ENCODE data around the gene METTL16.
"Not testable (repeated sequence)": the region's sequence is repeated elsewhere in the genome, so short reads cannot be mapped to it uniquely, and the experiment has no call there.

The METTL16 gene

GRCh38 chr17:2502871-2503580 lies 8.7 kb downstream of the METTL16 start:
- no peak for DNase-seq (ENCODE audit: low spot score)

DNA sequence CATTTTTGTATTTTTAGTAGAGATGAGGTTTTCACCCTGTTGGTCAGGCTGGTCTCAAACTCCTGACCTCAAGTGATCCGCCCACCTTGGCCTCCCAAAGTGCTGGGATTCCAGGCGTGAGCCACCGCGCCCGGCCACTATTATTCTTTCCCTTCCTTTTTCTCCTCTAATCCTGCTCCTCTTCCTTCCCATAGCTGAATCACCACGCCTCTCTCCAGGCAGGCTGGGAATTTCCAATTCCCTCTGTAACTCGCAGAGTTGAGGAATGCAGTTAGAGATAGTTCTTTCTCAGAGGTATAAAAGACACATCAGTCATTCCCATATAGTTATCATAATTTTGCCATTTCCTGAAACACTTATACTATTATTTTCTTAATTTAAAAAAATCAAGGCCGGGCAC lies 11.2 kb downstream of the METTL16 start:
- no peak for DNase-seq (ENCODE audit: low spot score)

DNA sequence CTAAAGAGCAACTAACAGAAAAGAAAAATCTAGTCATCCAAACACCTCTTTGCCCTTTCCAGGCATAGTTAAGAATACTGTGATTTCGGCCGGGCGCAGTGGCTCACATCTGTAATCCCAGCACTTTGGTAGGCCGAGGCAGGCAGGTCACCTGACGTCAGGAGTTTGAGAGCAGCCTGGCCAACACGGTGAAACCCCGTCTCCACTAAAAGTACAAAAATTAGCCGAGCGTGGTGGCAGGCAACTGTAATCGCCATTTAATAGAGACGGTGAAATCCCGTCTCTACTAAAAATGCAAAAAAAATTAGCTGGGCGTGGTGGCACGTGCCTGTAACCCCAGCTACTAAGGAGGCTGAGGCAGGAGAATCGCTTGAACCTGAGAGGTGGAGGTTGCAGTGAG lies 22.4 kb downstream of the METTL16 start:
- DNase-seq (ENCODE audit: low spot score), result not testable (repeated sequence)

DNA sequence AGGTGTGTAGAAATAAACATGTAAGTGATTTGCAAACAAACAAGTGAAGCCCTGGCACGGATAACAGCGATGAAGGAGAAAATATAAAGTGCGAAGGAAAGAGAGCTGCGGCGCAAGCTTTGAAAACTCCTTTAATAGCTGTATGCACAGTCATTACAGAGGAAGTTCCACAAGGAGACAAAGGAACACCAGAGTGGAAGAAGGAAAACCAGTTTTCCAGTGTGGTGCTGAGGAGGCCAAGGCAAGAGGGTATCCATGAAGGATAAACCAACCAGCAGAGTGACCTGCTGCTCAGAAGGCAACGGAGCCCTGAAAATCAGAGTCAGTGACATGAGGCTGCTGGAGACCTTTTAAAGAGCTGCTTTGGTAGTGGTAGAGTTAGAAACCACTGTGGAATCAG lies 24.4 kb downstream of the METTL16 start:
- no peak for DNase-seq (ENCODE audit: low spot score)

GRCh38 chr17:2486709-2487108 lies 25.0 kb downstream of the METTL16 start:
- DNase-seq (ENCODE audit: low spot score), result not testable (repeated sequence)

DNA sequence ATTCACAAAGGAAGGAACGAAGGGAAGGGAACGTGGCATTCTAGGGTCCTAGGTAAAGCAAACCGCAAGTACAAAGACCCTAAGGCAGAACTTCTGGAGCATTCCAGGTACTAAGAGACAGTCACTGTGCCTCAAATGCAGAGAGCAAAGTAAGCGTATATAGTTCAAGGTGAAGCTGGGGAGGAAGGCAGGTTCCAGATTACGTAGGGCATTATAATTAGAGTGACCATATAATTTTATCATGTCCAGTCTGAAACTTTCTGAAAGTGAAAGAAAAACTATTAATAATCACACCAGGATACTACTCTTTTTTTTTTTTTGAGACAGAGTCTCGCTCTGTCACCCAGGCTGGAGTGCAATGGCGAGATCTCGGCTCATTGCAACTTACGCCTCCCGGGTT lies 25.7 kb downstream of the METTL16 start:
- DNase-seq (ENCODE audit: low spot score), result no peak

- DNase-seq (ENCODE audit: low spot score), result no peak
Observed at GRCh38 chr17:2485543-2485942, 26.1 kb downstream of the METTL16 start.

GRCh38 chr17:2484876-2485275 lies 26.8 kb downstream of the METTL16 start:
- no peak for DNase-seq (ENCODE audit: low spot score)

DNA sequence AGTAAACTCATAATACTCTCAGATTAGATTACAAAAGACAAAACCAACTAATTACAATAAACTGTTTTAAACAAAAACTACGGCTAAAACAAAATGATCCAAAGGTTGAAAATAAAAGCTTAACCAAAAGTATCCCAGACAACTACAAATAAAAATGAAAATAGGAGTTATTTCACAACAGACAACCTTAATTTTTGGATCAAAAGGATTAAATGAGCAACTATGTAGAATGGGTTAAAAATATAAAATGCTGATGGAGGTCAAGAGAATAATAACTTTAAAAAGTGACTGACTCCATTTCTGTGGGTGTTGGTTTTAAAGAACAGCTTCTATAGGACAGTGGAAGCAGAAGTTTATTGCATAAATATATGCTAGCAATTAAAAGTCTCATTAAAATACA lies 28.6 kb downstream of the METTL16 start:
- no peak for DNase-seq (ENCODE audit: low spot score)

- DNase-seq (ENCODE audit: low spot score), result peak; percentile 17
Observed at GRCh38 chr17:2482218-2482617, 29.5 kb downstream of the METTL16 start.

GRCh38 chr17:2481760-2482159 lies 29.9 kb downstream of the METTL16 start:
- peak; percentile 64 for DNase-seq (ENCODE audit: low spot score)

- no peak for DNase-seq (ENCODE audit: low spot score)
Observed at GRCh38 chr17:2478458-2478857, 33.2 kb downstream of the METTL16 start.

DNA sequence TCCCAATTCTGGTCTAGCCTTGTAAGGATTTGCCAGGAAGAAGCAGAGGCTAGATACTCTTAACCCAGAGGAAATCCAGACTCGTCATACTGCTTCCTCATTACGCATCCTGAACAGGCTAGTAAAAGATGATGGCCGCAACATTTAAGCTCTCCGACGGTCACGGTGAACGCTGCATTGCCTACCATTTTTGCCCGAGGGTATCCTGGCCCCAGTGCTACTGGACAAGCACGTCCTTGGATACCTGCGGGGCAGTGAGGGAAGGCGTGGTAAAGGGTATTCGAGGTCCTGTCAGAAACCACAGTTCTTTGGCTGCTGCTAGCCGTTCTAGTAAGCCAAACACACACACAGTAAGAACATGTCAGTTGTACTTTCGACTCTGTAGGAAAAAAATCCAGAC lies 36.6 kb downstream of the METTL16 start:
- DNase-seq (ENCODE audit: low spot score), result no peak

DNA sequence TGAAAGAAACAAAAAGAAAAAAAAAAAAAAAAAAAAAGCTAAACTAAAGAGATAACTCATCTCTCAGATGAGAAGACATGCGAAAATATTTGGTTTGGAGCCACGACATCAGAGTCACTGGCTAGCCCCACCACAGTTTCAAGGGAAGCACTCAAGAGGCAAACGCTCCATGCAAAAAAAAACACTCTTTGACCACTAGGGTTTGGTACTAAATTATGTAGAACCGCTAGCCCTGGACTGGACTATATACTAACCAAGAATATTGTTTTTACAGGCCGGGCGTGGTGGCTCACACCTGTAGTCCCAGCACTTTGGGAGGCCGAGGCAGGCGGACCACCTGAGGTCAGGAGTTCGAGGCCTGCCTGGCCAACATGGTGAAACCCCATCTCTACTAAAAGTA lies 37.3 kb downstream of the METTL16 start:
- DNase-seq (ENCODE audit: low spot score), result no peak

DNA sequence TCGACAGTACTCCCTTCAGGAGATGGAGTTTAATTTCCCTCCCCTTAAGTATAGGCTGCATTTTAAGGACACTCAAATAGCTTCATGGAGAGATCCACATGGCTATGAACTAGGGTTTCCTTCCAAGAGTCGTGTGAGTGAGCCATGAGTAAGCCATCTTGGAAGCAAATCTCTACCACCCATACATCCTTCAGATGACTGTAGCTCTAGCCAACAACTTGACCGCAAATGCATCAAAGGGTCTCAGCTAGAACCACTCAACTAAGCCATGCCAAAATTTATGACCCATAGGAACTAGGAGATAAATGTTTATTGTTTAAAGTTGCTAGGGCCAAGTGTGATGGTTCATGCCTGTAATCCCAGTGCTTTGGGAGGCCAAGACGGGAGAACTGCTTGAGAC lies 43.4 kb downstream of the METTL16 start:
- DNase-seq (ENCODE audit: low spot score), result no peak

- no peak for DNase-seq (ENCODE audit: low spot score)
Observed at GRCh38 chr17:2466931-2467330, 44.8 kb downstream of the METTL16 start.

DNA sequence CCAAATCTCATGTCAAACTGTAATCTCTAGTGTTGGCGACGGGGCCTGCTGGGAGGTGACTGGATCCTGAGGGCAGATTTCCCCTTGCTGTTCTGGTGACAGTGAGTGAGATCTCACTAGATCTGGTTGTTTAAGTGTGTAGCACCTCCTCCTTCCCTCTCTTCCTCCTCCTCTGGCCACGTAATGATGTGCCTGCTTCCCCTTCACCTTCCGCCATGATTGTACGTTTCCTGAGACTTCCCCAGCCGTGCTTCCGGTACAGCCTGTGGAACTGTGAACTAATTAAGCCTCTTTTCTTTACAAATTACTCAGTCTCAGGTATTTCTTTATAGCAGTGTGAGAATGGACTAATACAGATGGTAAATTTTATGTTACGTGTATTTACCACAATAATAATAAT lies 49.2 kb downstream of the METTL16 start:
- no peak for DNase-seq (ENCODE audit: low spot score)

- no peak for DNase-seq (ENCODE audit: low spot score)
Observed at GRCh38 chr17:2459917-2460271, 51.8 kb downstream of the METTL16 start.

DNA sequence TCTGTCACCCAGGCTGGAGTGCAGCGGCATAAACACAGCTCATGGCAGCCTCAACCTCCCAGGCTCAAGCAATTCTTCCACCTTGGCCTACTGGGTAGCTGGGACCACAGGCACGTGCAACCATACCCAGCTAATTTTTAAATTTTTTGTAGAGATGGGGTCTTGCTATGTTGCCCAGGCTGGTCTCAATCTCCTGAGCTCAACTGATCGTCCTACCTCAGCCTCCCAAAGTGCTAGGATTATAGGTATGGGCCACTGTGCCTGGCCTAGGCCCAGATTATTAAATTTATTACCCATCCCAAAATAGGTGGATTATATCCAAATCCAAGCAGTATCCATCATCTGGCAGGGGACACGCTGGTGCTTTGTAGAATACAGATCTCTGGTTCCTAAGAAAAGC lies 53.8 kb downstream of the METTL16 start:
- DNase-seq (ENCODE audit: low spot score), result no peak

GRCh38 chr17:2456475-2456874 lies 55.2 kb downstream of the METTL16 start:
- DNase-seq (ENCODE audit: low spot score), result no peak

GRCh38 chr17:2455956-2456355 lies 55.7 kb downstream of the METTL16 start:
- no peak for DNase-seq (ENCODE audit: low spot score)

DNA sequence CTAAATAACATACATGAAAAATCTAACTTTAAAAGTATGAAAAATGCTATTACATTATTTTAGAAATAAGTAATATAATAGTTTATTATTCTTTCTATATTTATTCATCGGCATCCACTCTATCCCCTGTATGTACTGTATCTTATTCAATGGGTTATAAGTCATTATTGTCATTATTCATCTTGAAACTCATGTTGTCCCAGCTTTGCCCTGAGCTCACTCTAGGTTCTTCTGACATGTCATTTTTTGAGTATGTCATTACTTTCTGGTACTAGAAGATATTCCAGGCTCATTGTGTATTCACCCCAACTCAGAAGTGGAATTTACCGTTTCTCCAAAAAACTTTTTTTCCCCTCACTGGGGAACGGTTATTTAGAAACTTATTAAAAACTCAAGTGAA lies 57.8 kb downstream of the METTL16 start:
- DNase-seq (ENCODE audit: low spot score), result no peak

DNA sequence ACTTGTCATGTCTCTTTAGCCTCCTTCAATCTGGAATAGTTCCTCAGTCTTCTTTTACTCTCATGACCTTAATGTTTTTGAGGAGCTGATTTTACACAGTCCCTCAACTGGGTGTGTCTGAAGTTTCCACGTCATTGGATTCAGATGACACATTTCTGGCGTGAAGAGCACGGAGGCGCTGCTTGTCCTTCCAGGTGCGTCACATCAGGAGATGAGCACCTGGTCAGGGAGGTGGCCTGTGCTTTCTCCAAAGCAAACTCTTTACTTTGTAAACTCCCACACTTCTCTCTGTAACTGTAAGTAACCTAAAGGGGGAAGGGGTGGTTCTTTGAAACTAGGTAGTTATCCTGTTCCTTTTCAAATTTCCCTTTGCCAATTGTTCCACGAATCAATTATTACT lies 58.4 kb downstream of the METTL16 start:
- DNase-seq (ENCODE audit: low spot score), result no peak

DNA sequence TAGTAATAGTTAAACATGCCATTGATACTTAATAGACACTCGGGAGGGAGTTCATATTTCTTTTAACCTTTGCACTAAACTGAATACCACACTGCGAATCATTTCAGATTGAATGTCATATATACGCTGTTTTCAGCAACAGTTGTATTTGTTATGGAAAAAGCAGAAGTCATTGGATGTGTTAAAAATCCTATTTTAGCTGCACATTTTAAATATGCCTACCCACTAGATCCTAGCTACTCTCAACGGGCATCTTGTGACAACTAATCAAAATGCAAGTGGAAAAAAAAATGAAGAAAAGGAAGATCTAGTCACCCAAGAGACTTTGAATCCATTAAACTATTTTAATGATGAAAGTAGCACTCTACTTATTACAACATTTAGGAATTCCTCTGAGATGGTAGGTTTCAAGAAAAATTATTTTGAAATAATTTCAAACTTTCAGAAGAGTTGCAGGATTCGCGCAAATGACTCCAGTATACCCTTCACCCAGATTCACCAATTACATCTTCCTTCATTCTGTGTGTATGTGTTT lies 59.4 kb downstream of the METTL16 start:
- DNase-seq (ENCODE audit: low spot score), result no peak
